ENCODE data around the gene STK32B. TPM values are rescaled to one million over a fixed set of nuclear protein-coding genes. Genes with fewer than 3 reads are reported as not detected.

STK32B gene
- total and polyA plus RNA-seq, 2 of the 4 experiments (the other 2 are of a cell fraction) = 5.5 to 6.3 TPM

DNA sequence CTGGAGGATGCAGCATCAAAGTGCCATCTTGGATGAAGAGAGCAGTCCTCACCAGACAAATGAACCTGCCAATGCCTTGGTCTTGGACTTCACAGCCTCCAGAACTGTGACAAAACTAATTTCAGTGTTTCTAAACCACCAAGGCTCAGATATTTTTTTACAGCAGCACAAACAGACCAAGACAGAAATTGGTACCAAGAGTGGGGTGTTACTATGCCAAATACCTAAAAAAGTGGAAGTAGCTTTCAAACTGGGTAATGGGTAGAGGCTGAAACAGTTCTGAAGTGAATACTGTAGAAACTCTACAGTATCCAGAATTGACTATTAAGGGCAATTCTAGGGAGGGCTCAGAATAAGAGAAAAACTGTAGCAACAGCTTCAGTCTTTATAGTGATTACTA, 170.8 kb downstream of the STK32B start:
- POLR2A ChIA-PET (ENCODE audit: unreplicated experiment) = no interaction called here
- no TSS peak for BruUV-seq (replicated peaks)
- ATAC-seq (ENCODE audit: low read depth) (no peak), DNase-seq (no peak)
- intact Hi-C loops (cut with micrococcal nuclease) (no loop called here), in situ Hi-C loops (cut with MboI; ENCODE audit: low sequenced_read_pairs) (no loop called here), dilution Hi-C loops (cut with HindIII; ENCODE audit: low sequenced_read_pairs, unreplicated experiment) (no loop called here)
- Histone ChIP-seq H2AK9ac (replicated peaks; ENCODE audit: low read depth, low read length, poor library complexity) (no peak overlapping the region), H4K91ac (ENCODE audit: insufficient read depth, low read depth, low read length) (no peak overlapping the region), H4K8ac (ENCODE audit: low read depth in 2 of 2, low read length in 2 of 2) (no peak overlapping the region), H3K9ac (ENCODE audit: low read depth, low read length) (no peak overlapping the region), H3K14ac (replicated peaks; ENCODE audit: low read depth, low read length) (no peak overlapping the region), H3K27me3 (ENCODE audit: control insufficient read depth, insufficient read depth, low read length) (no peaks in the 10 kb centered on the region), H3K79me1 (ENCODE audit: low read depth in 1 of 2, low read length in 2 of 2) (no peaks in the 10 kb centered on the region; a peak in 1 of 4 replicates), H3K4me1 (ENCODE audit: control insufficient read depth, insufficient read depth, low read length) (no peaks in the 10 kb centered on the region), H3K4me3 (ENCODE audit: insufficient read depth, low read depth, low read length) (no peak overlapping the region), H2AFZ (replicated peaks; ENCODE audit: low read length, poor library complexity) (no peak overlapping the region), H3K18ac (ENCODE audit: low read depth, low read length) (no peak overlapping the region), H3K4ac (ENCODE audit: low read depth, low read length) (no peak overlapping the region), H3K9me1 (ENCODE audit: insufficient read depth, low read length) (no peaks in the 10 kb centered on the region), H3K27ac (ENCODE audit: insufficient read depth, low read length) (no peak overlapping the region), H3K23ac (ENCODE audit: low read depth, low read length) (no peak overlapping the region), H2BK15ac (ENCODE audit: low read depth, low read length) (no peak overlapping the region), H3K9me3 (ENCODE audit: control insufficient read depth, insufficient read depth, low read length) (peaks cover 3% of the 10 kb centered on the region), H2AK5ac (ENCODE audit: low read depth, low read length) (no peak overlapping the region), H2BK20ac (ENCODE audit: low read depth, low read length) (no peak overlapping the region), H3K56ac (ENCODE audit: extremely low read depth, insufficient read depth, low read length) (no peak overlapping the region), H4K20me1 (ENCODE audit: insufficient read depth, low read length) (no peaks in the 10 kb centered on the region; the same call in 1 of the 2 replicates), H3K4me2 (ENCODE audit: low read depth, low read length) (no peak overlapping the region), H2BK120ac (ENCODE audit: low read depth, low read length) (no peak overlapping the region), H3K36me3 (ENCODE audit: control insufficient read depth, insufficient read depth, low read length) (no peaks in the 10 kb centered on the region), H2BK5ac (ENCODE audit: low read depth, low read length, poor library complexity, severe bottlenecking) (no peak overlapping the region), H4K5ac (ENCODE audit: low read depth, low read length) (no peak overlapping the region)
- TF ChIP-seq FOS (IDR thresholded peaks at IDR 0.05; ENCODE audit: low read depth, low read length) (no peak), MAZ (IDR thresholded peaks at IDR 0.05; ENCODE audit: borderline replicate concordance, low read depth, low read length) (no peak), RAD21 (IDR thresholded peaks at IDR 0.05; ENCODE audit: low read length) (no peak), RCOR1 (IDR thresholded peaks at IDR 0.05; ENCODE audit: insufficient replicate concordance, low read length) (no peak), MXI1 (IDR thresholded peaks at IDR 0.05; ENCODE audit: borderline replicate concordance, low read depth, low read length) (no peak), MAFK (IDR thresholded peaks at IDR 0.05; ENCODE audit: low read depth, low read length) (no peak)
- TF ChIP-seq, protein P1, sequence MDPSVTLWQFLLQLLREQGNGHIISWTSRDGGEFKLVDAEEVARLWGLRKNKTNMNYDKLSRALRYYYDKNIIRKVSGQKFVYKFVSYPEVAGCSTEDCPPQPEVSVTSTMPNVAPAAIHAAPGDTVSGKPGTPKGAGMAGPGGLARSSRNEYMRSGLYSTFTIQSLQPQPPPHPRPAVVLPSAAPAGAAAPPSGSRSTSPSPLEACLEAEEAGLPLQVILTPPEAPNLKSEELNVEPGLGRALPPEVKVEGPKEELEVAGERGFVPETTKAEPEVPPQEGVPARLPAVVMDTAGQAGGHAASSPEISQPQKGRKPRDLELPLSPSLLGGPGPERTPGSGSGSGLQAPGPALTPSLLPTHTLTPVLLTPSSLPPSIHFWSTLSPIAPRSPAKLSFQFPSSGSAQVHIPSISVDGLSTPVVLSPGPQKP (IDR thresholded peaks at IDR 0.05; ENCODE audit: borderline replicate concordance, low read depth, low read length) = no peak
- CTCF ChIA-PET = no interaction called here
